Measurements from ENCODE around the gene TUBB2A. TPM values are rescaled to one million over a fixed set of nuclear protein-coding genes. Genes with fewer than 3 reads are reported as not detected.

Gene TUBB2A
- total RNA-seq, 8 experiments from 2014 or later: 27.4 to 674 (median 520) TPM

GRCh38 chr6:3122823-3123182 is 34.5 kb downstream of the TUBB2A start:
- Histone ChIP-seq H3K4me3 (no peak overlapping the region), H3K4me1 (replicated peaks in 1 of 2) (peaks cover 7 to 11% of the 10 kb centered on the region in 2 donors), H3K27ac (no peak overlapping the region)
- no peak for ATAC-seq (replicated peaks in 6 of 8)
- 90 to 100% (median 96%) methylated on average over 1 to 8 of the region's 9 CpGs; no CpG with 5 or more reads in 5 of the 10 experiments for WGBS, 10 experiments
- in situ Hi-C loops (cut with MboI; ENCODE audit: low pct_unique_long_range_greater_than_20kb in 2 of 9, low sequenced_read_pairs in 9 of 9, unreplicated experiment in 9 of 9): no loop called here

GRCh38 chr6:3120765-3121089 is 36.6 kb downstream of the TUBB2A start:
- Histone ChIP-seq H3K4me3 (no peak overlapping the region), H3K27ac (no peak overlapping the region), H3K4me1 (replicated peaks in 1 of 2) (peaks cover 11 to 14% of the 10 kb centered on the region in 2 donors)
- 60 to 100% (median 87%) methylated on average over 1 to 5 of the region's 5 CpGs for WGBS, 10 experiments
- in situ Hi-C loops (cut with MboI; ENCODE audit: low pct_unique_long_range_greater_than_20kb in 2 of 9, low sequenced_read_pairs in 9 of 9, unreplicated experiment in 9 of 9): no loop called here
- no peak for ATAC-seq (replicated peaks in 6 of 8)

- Histone ChIP-seq H3K27ac (peak overlapping the region; percentile 90 to 93), H3K4me1 (replicated peaks in 1 of 2) (peaks cover 11 to 14% of the 10 kb centered on the region in 2 donors), H3K4me3 (peak overlapping the region; percentile 60 to 94 (median 79))
- peak; percentile 49 to 63 (median 56) for ATAC-seq (replicated peaks in 6 of 8)
- WGBS, 10 experiments: 10 to 100% (median 25%) methylated on average over 1 to 19 of the region's 19 CpGs
- in situ Hi-C loops (cut with MboI; ENCODE audit: low pct_unique_long_range_greater_than_20kb in 2 of 9, low sequenced_read_pairs in 9 of 9, unreplicated experiment in 9 of 9): no loop called here
Measured at GRCh38 chr6:3119040-3119723, 38.2 kb downstream of the TUBB2A start.

GRCh38 chr6:3118353-3119039 is 38.8 kb downstream of the TUBB2A start, which contains the start of gene BPHL:
BPHL (plus strand) TSS chr6:3118711; CDS start chr6:3118741, 30 bp downstream.
- Histone ChIP-seq H3K4me3 (peak within 1 kb of the TSS; percentile 60 to 94 (median 79)), H3K4me1 (replicated peaks in 1 of 2) (peaks cover 7 to 14% of the 10 kb centered on the region in 2 donors), H3K27ac (peak within 1 kb of the TSS; percentile 90 to 93)
- ATAC-seq (replicated peaks in 6 of 8): peak; percentile 86 to 96 (median 92)
- in situ Hi-C loops (cut with MboI; ENCODE audit: low pct_unique_long_range_greater_than_20kb in 2 of 9, low sequenced_read_pairs in 9 of 9, unreplicated experiment in 9 of 9): no loop called here
- WGBS, 10 experiments: 0 to 2% (median 0%) methylated on average over 1 to 14 of the region's 89 CpGs; no CpG with 5 or more reads in 5 of the 10 experiments

- peak in 6 of 8 experiments; percentile 1 to 8 (median 4) for ATAC-seq (replicated peaks in 6 of 8)
- peak overlapping the region; percentile 90 to 93 for H3K27ac ChIP-seq
- H3K4me3 ChIP-seq: peak overlapping the region; percentile 60 to 94 (median 79)
- H3K4me1 ChIP-seq (replicated peaks in 1 of 2): peaks cover 5 to 14% of the 10 kb centered on the region in 2 donors
- in situ Hi-C loops (cut with MboI; ENCODE audit: low pct_unique_long_range_greater_than_20kb in 2 of 9, low sequenced_read_pairs in 9 of 9, unreplicated experiment in 9 of 9): no loop called here
- 0 to 29% (median 13%) methylated on average over 1 to 8 of the region's 8 CpGs; no CpG with 5 or more reads in 1 of the 10 experiments for WGBS, 10 experiments
Measured at GRCh38 chr6:3117912-3118352, 39.4 kb downstream of the TUBB2A start.

GRCh38 chr6:3114377-3114776 is 43.0 kb downstream of the TUBB2A start:
- WGBS, 10 experiments: 92 to 100% methylated on average over 1 to 4 of the region's 6 CpGs; no CpG with 5 or more reads in 8 of the 10 experiments
- in situ Hi-C loops (cut with MboI; ENCODE audit: low pct_unique_long_range_greater_than_20kb in 2 of 9, low sequenced_read_pairs in 9 of 9, unreplicated experiment in 9 of 9): no loop called here
- H3K4me3 ChIP-seq: no peak overlapping the region
- no peak overlapping the region for H3K27ac ChIP-seq
- peaks cover under 1 to 7% of the 10 kb centered on the region in 2 donors for H3K4me1 ChIP-seq (replicated peaks in 1 of 2)
- ATAC-seq (replicated peaks in 6 of 8): no peak

- 55 to 100% (median 91%) methylated on average over 1 to 3 of the region's 3 CpGs for WGBS, 10 experiments
- ATAC-seq (replicated peaks in 6 of 8): no peak
- Histone ChIP-seq H3K4me3 (no peak overlapping the region), H3K4me1 (replicated peaks in 1 of 2) (no peaks in the 10 kb centered on the region), H3K27ac (no peak overlapping the region)
- in situ Hi-C loops (cut with MboI; ENCODE audit: low pct_unique_long_range_greater_than_20kb in 2 of 9, low sequenced_read_pairs in 9 of 9, unreplicated experiment in 9 of 9): no loop called here
Measured at GRCh38 chr6:3109761-3110160, 47.6 kb downstream of the TUBB2A start.

GRCh38 chr6:3108746-3109414 is 48.5 kb downstream of the TUBB2A start:
- in situ Hi-C loops (cut with MboI; ENCODE audit: low pct_unique_long_range_greater_than_20kb in 2 of 9, low sequenced_read_pairs in 9 of 9, unreplicated experiment in 9 of 9): no loop called here
- Histone ChIP-seq H3K27ac (no peak overlapping the region), H3K4me3 (no peak overlapping the region), H3K4me1 (replicated peaks in 1 of 2) (no peaks in the 10 kb centered on the region)
- 83 to 100% (median 89%) methylated on average over 1 to 7 of the region's 10 CpGs for WGBS, 10 experiments
- ATAC-seq (replicated peaks in 6 of 8): no peak

Other genes starting within 250 kb of the TUBB2A start
- 100 to 1,000 TPM in 3 of 8 experiments, 10 to 100 TPM in 4, 1 to 10 TPM in 1; 9.6 to 519 (median 53.6) TPM for gene SERPINB6, start 186.0 kb downstream of the TUBB2A start, total RNA-seq
- gene NQO2, start 157.7 kb downstream of the TUBB2A start, total RNA-seq: 10 to 100 TPM; 13.8 to 35.4 (median 21.6) TPM
- gene RIPK1, start 89.0 kb downstream of the TUBB2A start, total RNA-seq: 10 to 100 TPM in 4 of 8 experiments, 1 to 10 TPM in 4; 2.3 to 17.9 (median 11.8) TPM
- gene BPHL, start 38.8 kb downstream of the TUBB2A start, total RNA-seq: 10 to 100 TPM; 11.4 to 45.8 (median 19.6) TPM
- gene TUBB2B, start 70.1 kb upstream of the TUBB2A start, total RNA-seq: 1,000 to 10,000 TPM in 4 of 8 experiments, 100 to 1,000 TPM in 1, 10 to 100 TPM in 3; 12.0 to 1,628 (median 1,082) TPM
- 10 to 100 TPM; 19.9 to 55.0 (median 30.1) TPM for gene PSMG4, start 101.4 kb upstream of the TUBB2A start, total RNA-seq

All from motor neuron (in vitro differentiated cells).